Measurements from ENCODE around the gene STX18. TPM values are rescaled to one million over a fixed set of nuclear protein-coding genes. Genes with fewer than 3 reads are reported as not detected.

Gene STX18
- total and polyA plus RNA-seq, 10 of the 15 experiments (the other 5 are each of a cell fraction or from before 2014, with no cell fraction given), result 8.2 to 46.6 (median 31.1) TPM

GRCh38 chr4:4541661-4542570 lies at the start of gene STX18 (continued):
- TF ChIP-seq ZBTB4 (CRISPR knock-in tag; IDR thresholded peaks at IDR 0.05), result no peak
- TF ChIP-seq MYB (IDR thresholded peaks at IDR 0.05; ENCODE audit: borderline replicate concordance, low read depth, low read length), result no peak
- TF ChIP-seq REST (IDR thresholded peaks at IDR 0.05; ENCODE audit: low read depth, low read length), result no peak; the same call in 1 of the 2 replicates
- peak; percentile 79 for TF ChIP-seq MXI1 (IDR thresholded peaks at IDR 0.05; ENCODE audit: low read depth, low read length)
- TF ChIP-seq TAF1 (IDR thresholded peaks at IDR 0.05; ENCODE audit: borderline replicate concordance, low read depth, low read length), result peak; percentile 95
- peak; percentile 98 for TF ChIP-seq NR2F1 (conservative IDR thresholded peaks at IDR 0.05)
- TF ChIP-seq HDAC2 (IDR thresholded peaks at IDR 0.05), result no peak
- peak; percentile 85 for TF ChIP-seq SP1 (IDR thresholded peaks at IDR 0.05; ENCODE audit: low read depth, low read length)
- 0 out of 2 replicates have a peak, but pooled peaks have one; percentile 50 for TF ChIP-seq ZNF217 (IDR thresholded peaks at IDR 0.05)
- TF ChIP-seq CTCF (IDR thresholded peaks at IDR 0.05 in 2 of 3, conservative IDR thresholded peaks at IDR 0.05 in 1 of 3; ENCODE audit: control insufficient read depth in 2 of 3, extremely low read depth in 1 of 3, insufficient read depth in 1 of 3, low read depth in 3 of 3, low read length in 3 of 3), result no peak
- peak; percentile 55 for TF ChIP-seq USF1 (IDR thresholded peaks at IDR 0.05; ENCODE audit: borderline replicate concordance, extremely low read length, insufficient read depth, low read depth, low read length)
- TF ChIP-seq BCLAF1 (IDR thresholded peaks at IDR 0.05), result no peak
- TF ChIP-seq ETV6 (conservative IDR thresholded peaks at IDR 0.05 in 1 of 2, IDR thresholded peaks at IDR 0.05 in 1 of 2; ENCODE audit: borderline replicate concordance in 1 of 2, low read depth in 1 of 2), result peak in 1 of 2 experiments; percentile 71; a peak in 2 of 4 replicates
- peak; percentile 89 for TF ChIP-seq TARDBP (IDR thresholded peaks at IDR 0.05; ENCODE audit: borderline replicate concordance)
